Endothelial cell of umbilical vein (primary cell): ENCODE data around the gene NOLC1. TPM values are rescaled to one million over a fixed set of nuclear protein-coding genes. Genes with fewer than 3 reads are reported as not detected.
A peak's percentile ranks its signal among the peaks of the same experiment; 100 is the strongest.

ENCODE experiments used
- BruUV-seq: library from RNA; stranded (reverse); fragments of 400-500 nt; replicated peaks from 2 replicates; lab custom pipeline; 2021; lab: Mats Ljungman, UMichigan
- CTCF ChIA-PET: fragments of 300-600, 350-600 bp; sonication (Branson Sonifier 250); formaldehyde crosslinking; loops from one replicate; lab custom pipeline; 2021; ENCODE audit warnings: antibody characterized with exemption, inconsistent platforms; lab: Charles Lee
- POLR2A ChIA-PET: fragments of 300-600, 350-600 bp; sonication (Branson Sonifier 250); formaldehyde crosslinking; loops from one replicate; lab custom pipeline; 2021; ENCODE audit warnings: antibody characterized with exemption, inconsistent platforms; lab: Charles Lee
- DNase-seq: peaks from one replicate; pipeline ENCODE4 v3.0.0-alpha.2; 2011; ENCODE audit warnings: low read depth, low spot score
- FAIRE-seq: peaks from 2 replicates; lab custom pipeline; 2011; peaks lifted over from hg19 to GRCh38; lab: Jason Lieb, UNC
- H2AFZ ChIP-seq: 2 replicates; pipeline ENCODE4 v1.6.0; 2012; ENCODE audit warnings: low read depth, low read length, control low read depth, inconsistent platforms
- H3K27ac ChIP-seq: 2 replicates; pipeline ENCODE4 v1.5.1; 2011; ENCODE audit warnings: low read depth, mild to moderate bottlenecking, control low read depth, low read length, moderate library complexity; ENCODE audit not compliant: insufficient read depth
- H3K27me3 ChIP-seq, 2 experiments: 2 replicates each; pipeline versions ENCODE4 v1.6.0 to v1.6.1; 2011; ENCODE audit warnings: low read length in 2 of 2, mixed read lengths in 1 of 2; ENCODE audit not compliant: control insufficient read depth in 2 of 2, insufficient read depth in 2 of 2
- H3K36me3 ChIP-seq, 2 experiments: 2 replicates in 1 of 2; 3 replicates in 1 of 2; pipeline ENCODE4 v1.5.1; 2011; ENCODE audit warnings: low read length in 2 of 2, mild to moderate bottlenecking in 1 of 2, moderate library complexity in 1 of 2; ENCODE audit not compliant: control insufficient read depth in 2 of 2, insufficient read depth in 2 of 2; ENCODE audit errors: extremely low read depth in 1 of 2
- H3K4me1 ChIP-seq: 3 replicates; pipeline ENCODE4 v1.5.1; 2011; ENCODE audit warnings: mild to moderate bottlenecking, low read length; ENCODE audit not compliant: control insufficient read depth, insufficient read depth; ENCODE audit errors: extremely low read depth
- H3K4me2 ChIP-seq: 2 replicates; pipeline ENCODE4 v1.6.1; 2011; ENCODE audit warnings: low read length, control low read depth, mixed read lengths; ENCODE audit not compliant: insufficient read depth
- H3K4me3 ChIP-seq, 3 experiments: fragments of 200-600 bp in 1 of 3; sonication (generic), shearing (Covaris generic) in 1 of 3; replicated peaks in 1 of 3; 2 replicates each; pipeline ENCODE4 v1.5.1; 2011 to 2016; ENCODE audit warnings: control low read depth in 3 of 3, low read length in 3 of 3, mild to moderate bottlenecking in 2 of 3, inconsistent platforms in 1 of 3, low read depth in 1 of 3, moderate library complexity in 1 of 3; ENCODE audit not compliant: insufficient read depth in 1 of 3
- H3K79me2 ChIP-seq: 2 replicates; pipeline ENCODE4 v1.6.0; 2012; ENCODE audit warnings: low read length, inconsistent platforms; ENCODE audit not compliant: control insufficient read depth, insufficient read depth
- H3K9ac ChIP-seq: replicated peaks from 2 replicates; pipeline ENCODE3; 2011; ENCODE audit warnings: low read length, control low read depth; ENCODE audit not compliant: insufficient read depth; ENCODE audit errors: extremely low read depth
- H3K9me1 ChIP-seq: replicated peaks from 3 replicates; pipeline ENCODE4 v1.6.0; 2011; ENCODE audit warnings: mild to moderate bottlenecking, low read length; ENCODE audit not compliant: control insufficient read depth, insufficient read depth; ENCODE audit errors: extremely low read depth
- H3K9me3 ChIP-seq: replicated peaks from 2 replicates; pipeline ENCODE4 v1.5.1; 2012; ENCODE audit warnings: low read length, inconsistent platforms; ENCODE audit not compliant: control insufficient read depth, insufficient read depth
- H4K20me1 ChIP-seq: replicated peaks from 2 replicates; pipeline ENCODE3; 2011; ENCODE audit warnings: mild to moderate bottlenecking, low read length; ENCODE audit not compliant: control insufficient read depth, insufficient read depth; ENCODE audit errors: extremely low read depth
- CTCF ChIP-seq, 2 donors: IDR thresholded peaks; 1 replicate in 1 of 2; 2 replicates in 1 of 2; pipeline ENCODE4 v1.5.1; 2011; ENCODE audit warnings: low read length in 2 of 2, mild to moderate bottlenecking in 2 of 2, moderate library complexity in 2 of 2, control low read depth in 1 of 2, inconsistent platforms in 1 of 2, low read depth in 1 of 2; ENCODE audit not compliant: insufficient read depth in 1 of 2; ENCODE audit errors: extremely low read depth in 1 of 2
- EZH2 ChIP-seq: IDR thresholded peaks from 2 replicates; pipeline ENCODE4 v1.6.1; 2012; ENCODE audit warnings: borderline replicate concordance, low read depth, mild to moderate bottlenecking, moderate library complexity, low read length, inconsistent platforms; ENCODE audit not compliant: severe bottlenecking
- FOS ChIP-seq: IDR thresholded peaks from 2 replicates; pipeline ENCODE4 v1.6.1; 2011; ENCODE audit warnings: mild to moderate bottlenecking, low read length, moderate library complexity, borderline replicate concordance; ENCODE audit not compliant: insufficient read depth
- GATA2 ChIP-seq: IDR thresholded peaks from 2 replicates; pipeline ENCODE4 v1.7.0; 2011; ENCODE audit warnings: low read depth, mild to moderate bottlenecking, moderate library complexity, mixed read lengths, low read length; ENCODE audit not compliant: insufficient read length, insufficient read depth
- JUN ChIP-seq: IDR thresholded peaks from 2 replicates; pipeline ENCODE4 v1.6.1; 2011; ENCODE audit warnings: borderline replicate concordance, low read depth; ENCODE audit not compliant: insufficient read length, insufficient read depth
- MAX ChIP-seq: IDR thresholded peaks from 2 replicates; pipeline ENCODE4 v1.6.1; 2011; ENCODE audit not compliant: insufficient read depth, insufficient read length
- MYC ChIP-seq: IDR thresholded peaks from one replicate; pipeline ENCODE4 v1.6.1; 2011; ENCODE audit warnings: mild to moderate bottlenecking, low read depth, low read length
- POLR2A ChIP-seq: IDR thresholded peaks from 2 replicates; pipeline ENCODE4 v1.6.1; 2012; ENCODE audit warnings: low read depth, mild to moderate bottlenecking, control low read depth, low read length
- POLR2AphosphoS5 ChIP-seq: IDR thresholded peaks from 2 replicates; pipeline ENCODE4 v1.6.1; 2012; ENCODE audit warnings: low read depth, mild to moderate bottlenecking, control low read depth, low read length, moderate library complexity; ENCODE audit not compliant: insufficient read depth
- dilution Hi-C: fragments of 300-500 bp; cut with MboI; formaldehyde crosslinking; loops from one replicate; pipeline ENCODE4 v1.15.0; 2019; ENCODE audit warnings: low sequenced_read_pairs; ENCODE audit not compliant: extremely low pct_ligation_motif_present
- intact Hi-C: fragments of 100-400 bp; cut with micrococcal nuclease; formaldehyde crosslinking; loops from one replicate; pipeline ENCODE4 v1.10.0; 2022
- polyA plus RNA-seq, 4 experiments: library from polyadenylated mRNA; depleted of rRNA in 3 of 4; stranded (reverse) in 3 of 4; unstranded in 1 of 4; fragments of >200 nt; gene quantifications; 2 replicates each; pipeline versions ENCODE4 v1.2.1 to v1.2.3, GENCODE V29; 2011 to 2012; ENCODE audit warnings: missing spikeins in 1 of 4
- total RNA-seq: library from RNA; stranded (reverse); gene quantifications from 2 replicates; pipeline ENCODE4 v1.2.3, GENCODE V29; 2021

The NOLC1 gene
- total and polyA plus RNA-seq, 2 donors (not counting 3 experiments of a cell fraction or from before 2014, with no cell fraction given), result 32.1 to 73.1 TPM

- H3K4me1 ChIP-seq, result peaks cover 17% of the 10 kb centered on the region
- TF ChIP-seq POLR2AphosphoS5 (no peak), FOS (peak; percentile 59), CTCF (IDR thresholded peaks at IDR 0.05; ENCODE audit: extremely low read depth in 1 of 2, insufficient read depth in 1 of 2, low read depth in 1 of 2, low read length in 2 of 2) (no peak), JUN (peak; percentile 34), GATA2 (peak; percentile 75), MYC (no peak), MAX (no peak), EZH2 (no peak), POLR2A (no peak)
- no peaks in the 10 kb centered on the region for H4K20me1 ChIP-seq
- H3K4me3 ChIP-seq, result peak overlapping the region in 2 of 3 experiments; percentile 35 to 36
- peak overlapping the region; percentile 51 for H3K9ac ChIP-seq
- dilution Hi-C loops, result no loop called here
- H3K9me3 ChIP-seq, result no peaks in the 10 kb centered on the region
- peaks cover 36% of the 10 kb centered on the region for H3K79me2 ChIP-seq
- DNase-seq (peak; percentile 75), FAIRE-seq (no peak)
- H3K27me3 ChIP-seq, result no peaks in the 10 kb centered on the region
- ChIA-PET POLR2A (interaction anchor here (0.6 to 1.1 kb wide), 2 partner anchors 18 to 94 kb away, joined by 3 to 7 read pairs; partner anchors contain the start of gene PPRC1), CTCF (interaction anchor here (0.9 to 1.5 kb wide), 5 partner anchors 16 to 311 kb away, joined by 3 to 9 read pairs (median 3); partner anchors contain the start of gene PPRC1)
- peak overlapping the region; percentile 47 for H3K4me2 ChIP-seq
- TSS peak; percentile 95 for BruUV-seq
- H3K9me1 ChIP-seq, result no peaks in the 10 kb centered on the region
- H3K27ac ChIP-seq, result peak overlapping the region; percentile 80
- H3K36me3 ChIP-seq, result peaks cover 11 to 19% of the 10 kb centered on the region in 2 experiments
- H2AFZ ChIP-seq, result no peak overlapping the region
- intact Hi-C loops, result loop anchor here (1.0 to 5.0 kb wide), 2 partner anchors 18 to 34 kb away; no protein-coding TSS in a partner anchor
These were observed 1.0 kb upstream of the NOLC1 start for GRCh38 chr10:102150970-102151773.
